Osteoblast (primary cell): ENCODE measurements around the gene KRT79. TPM values are rescaled to one million over a fixed set of nuclear protein-coding genes. Genes with fewer than 3 reads are reported as not detected.

Source experiments
- DNase-seq: peaks from one replicate; pipeline ENCODE4 v3.0.0; 2011; ENCODE audit warnings: low spot score, mixed read lengths; ENCODE audit not compliant: insufficient read length; ENCODE audit errors: missing footprints
- H2AFZ ChIP-seq: 2 replicates; pipeline ENCODE4 v1.6.0; 2011; ENCODE audit warnings: mild to moderate bottlenecking, low read length
- H3K27ac ChIP-seq: 2 replicates; pipeline ENCODE4 v1.5.1; 2011; ENCODE audit warnings: mild to moderate bottlenecking, low read depth, low read length, moderate library complexity
- H3K27me3 ChIP-seq: 2 replicates; pipeline ENCODE4 v1.6.0; 2012; ENCODE audit warnings: mild to moderate bottlenecking, control low read depth, inconsistent platforms, low read length, moderate library complexity; ENCODE audit not compliant: insufficient read depth
- H3K36me3 ChIP-seq: 2 replicates; pipeline ENCODE4 v1.5.1; 2011; ENCODE audit warnings: mild to moderate bottlenecking, low read length, control low read depth, moderate library complexity; ENCODE audit not compliant: insufficient read depth
- H3K4me1 ChIP-seq: 2 replicates; pipeline ENCODE4 v1.5.1; 2011; ENCODE audit warnings: mild to moderate bottlenecking, low read length, control low read depth, moderate library complexity; ENCODE audit not compliant: insufficient read depth
- H3K4me2 ChIP-seq: 2 replicates; pipeline ENCODE4 v1.6.0; 2011; ENCODE audit warnings: mild to moderate bottlenecking, low read length; ENCODE audit not compliant: insufficient read depth
- H3K4me3 ChIP-seq: fragments of 200-600 bp; sonication (generic); 3 replicates; pipeline ENCODE4 v1.5.1; 2012; ENCODE audit warnings: mild to moderate bottlenecking, low read length, inconsistent platforms; ENCODE audit not compliant: insufficient read depth
- H3K79me2 ChIP-seq: 2 replicates; pipeline ENCODE4 v1.6.0; 2012; ENCODE audit warnings: mild to moderate bottlenecking, low read length, control low read depth, inconsistent platforms; ENCODE audit not compliant: insufficient read depth
- H3K9me3 ChIP-seq: 2 replicates; pipeline ENCODE4 v1.5.1; 2011; ENCODE audit warnings: low read depth, low read length, control low read depth
- H4K20me1 ChIP-seq: 2 replicates; pipeline ENCODE4 v1.6.0; 2012; ENCODE audit warnings: mild to moderate bottlenecking, low read length, control low read depth; ENCODE audit not compliant: insufficient read depth
- CTCF ChIP-seq: IDR thresholded peaks from 2 replicates; pipeline ENCODE4 v1.5.1; 2011; ENCODE audit warnings: mild to moderate bottlenecking, low read depth, low read length, moderate library complexity; ENCODE audit errors: extremely low read depth
- total RNA-seq: library from RNA; depleted of rRNA; stranded (reverse); fragments of >200 nt; gene quantifications from 2 replicates; pipeline ENCODE4 v1.2.3, GENCODE V29; 2012

Gene KRT79
- total RNA-seq, 1 donor = not detected

GRCh38 chr12:52802442-52802841 lies 31.7 kb downstream of the KRT79 start:
- H3K4me1 ChIP-seq = peaks cover 11% of the 10 kb centered on the region
- no peaks in the 10 kb centered on the region for H3K36me3 ChIP-seq
- peaks cover under 1% of the 10 kb centered on the region for H3K27me3 ChIP-seq
- TF ChIP-seq CTCF = no peak
- no peak overlapping the region for H2AFZ ChIP-seq
- DNase-seq = peak; percentile 50
- H3K27ac ChIP-seq = no peak overlapping the region
- no peaks in the 10 kb centered on the region for H3K9me3 ChIP-seq
- no peak overlapping the region for H3K4me2 ChIP-seq
- H3K4me3 ChIP-seq = no peak overlapping the region
- no peaks in the 10 kb centered on the region for H3K79me2 ChIP-seq
- H4K20me1 ChIP-seq = no peaks in the 10 kb centered on the region

- no peaks in the 10 kb centered on the region for H4K20me1 ChIP-seq
- no peaks in the 10 kb centered on the region for H3K79me2 ChIP-seq
- no peaks in the 10 kb centered on the region for H3K27me3 ChIP-seq
- H3K36me3 ChIP-seq = no peaks in the 10 kb centered on the region
- TF ChIP-seq CTCF = no peak
- no peak overlapping the region for H3K4me2 ChIP-seq
- H2AFZ ChIP-seq = no peak overlapping the region
- no peak overlapping the region for H3K4me3 ChIP-seq
- no peak overlapping the region for H3K27ac ChIP-seq
- DNase-seq = no peak
- no peaks in the 10 kb centered on the region for H3K9me3 ChIP-seq
- H3K4me1 ChIP-seq = peaks cover 11% of the 10 kb centered on the region
These were observed 32.3 kb downstream of the KRT79 start for GRCh38 chr12:52801773-52802172.

- H3K9me3 ChIP-seq = no peaks in the 10 kb centered on the region
- H3K4me1 ChIP-seq = peaks cover 11% of the 10 kb centered on the region
- H2AFZ ChIP-seq = no peak overlapping the region
- no peak for TF ChIP-seq CTCF
- no peak overlapping the region for H3K4me2 ChIP-seq
- no peaks in the 10 kb centered on the region for H3K79me2 ChIP-seq
- H3K36me3 ChIP-seq = no peaks in the 10 kb centered on the region
- no peaks in the 10 kb centered on the region for H3K27me3 ChIP-seq
- no peak overlapping the region for H3K27ac ChIP-seq
- no peak for DNase-seq
- H3K4me3 ChIP-seq = no peak overlapping the region
- H4K20me1 ChIP-seq = no peaks in the 10 kb centered on the region
These were observed 33.7 kb downstream of the KRT79 start for GRCh38 chr12:52800259-52800917.

DNA sequence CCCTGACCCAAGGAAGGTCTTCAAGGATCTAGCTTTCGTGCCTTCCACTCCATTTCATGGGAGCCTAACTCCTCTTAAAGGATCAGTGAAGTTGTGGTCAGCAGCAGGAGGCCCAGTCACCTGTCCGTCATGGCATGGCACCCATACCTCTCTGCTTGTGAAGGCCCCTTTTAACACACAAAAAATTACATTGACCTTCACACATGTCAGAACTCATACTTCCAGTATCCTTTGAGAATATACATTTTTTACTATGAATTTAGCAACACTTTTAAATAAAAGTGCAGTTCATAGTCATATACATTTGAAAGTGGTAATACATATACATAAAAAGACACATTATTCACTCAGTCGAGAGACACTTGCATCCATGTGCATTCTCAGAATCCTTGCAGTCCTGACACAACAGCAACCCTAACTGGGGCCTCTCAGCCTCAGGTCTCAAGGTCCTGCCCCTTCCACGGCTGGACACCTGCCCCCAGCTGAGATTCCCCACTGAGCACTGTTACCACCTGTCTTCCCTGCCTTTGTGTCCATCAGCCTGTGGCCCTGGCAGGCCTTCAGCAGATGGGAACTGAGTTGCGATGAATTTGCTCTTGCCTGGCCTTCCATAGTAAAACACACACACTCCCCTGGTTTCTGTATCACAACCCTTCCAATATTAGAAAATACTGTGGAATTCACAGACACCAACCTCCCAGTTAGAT lies 34.5 kb downstream of the KRT79 start:
- no peaks in the 10 kb centered on the region for H3K27me3 ChIP-seq
- no peak overlapping the region for H3K27ac ChIP-seq

More for the DNA sequence above, 34.5 kb downstream of the KRT79 start:
- H3K4me3 ChIP-seq = no peak overlapping the region
- H3K9me3 ChIP-seq = no peaks in the 10 kb centered on the region
- TF ChIP-seq CTCF = no peak
- DNase-seq = no peak
- H3K4me2 ChIP-seq = no peak overlapping the region
- H3K4me1 ChIP-seq = peaks cover 11% of the 10 kb centered on the region
- H3K79me2 ChIP-seq = no peaks in the 10 kb centered on the region
- no peak overlapping the region for H2AFZ ChIP-seq
- no peaks in the 10 kb centered on the region for H4K20me1 ChIP-seq
- H3K36me3 ChIP-seq = no peaks in the 10 kb centered on the region
